Aorta (tissue), 5 donors: ENCODE results near the gene IL4I1. TPM values are rescaled to one million over a fixed set of nuclear protein-coding genes. Genes with fewer than 3 reads are reported as not detected.

Experiments used
- ATAC-seq: fragments of 200-7000 bp; cut with Tn5 transposase; one replicate; pipeline ENCODE4 v1.9.1; 2022; ENCODE audit warnings: moderate library complexity; ENCODE audit not compliant: low FRiP score
- DNase-seq, 2 donors: peaks; one replicate each; pipeline ENCODE4 v3.0.0-alpha.2; 2020
- H3K27ac ChIP-seq, 2 donors: one replicate each; pipeline ENCODE4 v1.5.1; 2013; ENCODE audit warnings: low read length in 2 of 2, mild to moderate bottlenecking in 2 of 2, moderate library complexity in 2 of 2, control low read depth in 1 of 2, inconsistent platforms in 1 of 2, low read depth in 1 of 2
- H3K27me3 ChIP-seq, 2 donors: one replicate each; pipeline ENCODE4 v1.6.1; 2013; ENCODE audit warnings: control low read depth in 1 of 2, low read length in 1 of 2, mild to moderate bottlenecking in 1 of 2, moderate library complexity in 1 of 2; ENCODE audit not compliant: insufficient read depth in 2 of 2, control insufficient read depth in 1 of 2
- H3K36me3 ChIP-seq, 2 donors: one replicate each; pipeline ENCODE4 v1.6.1; 2013; ENCODE audit warnings: control low read depth in 1 of 2, low read length in 1 of 2, mild to moderate bottlenecking in 1 of 2; ENCODE audit not compliant: insufficient read depth in 2 of 2, control insufficient read depth in 1 of 2
- H3K4me1 ChIP-seq, 2 donors: one replicate each; pipeline ENCODE4 v1.6.1; 2013; ENCODE audit warnings: low read length in 2 of 2, control low read depth in 1 of 2, mild to moderate bottlenecking in 1 of 2, moderate library complexity in 1 of 2; ENCODE audit not compliant: insufficient read depth in 2 of 2, control insufficient read depth in 1 of 2
- H3K4me3 ChIP-seq, 2 donors: one replicate each; pipeline ENCODE4 v1.5.1; 2013; ENCODE audit warnings: low read length in 2 of 2, control low read depth in 1 of 2, mild to moderate bottlenecking in 1 of 2
- H3K9me3 ChIP-seq: one replicate; pipeline ENCODE4 v1.6.1; 2013; ENCODE audit warnings: mild to moderate bottlenecking, low read length; ENCODE audit not compliant: control insufficient read depth
- WGBS, 2 donors: extraction: QIAGEN DNeasy Blood & Tissue Kit; methylation state at CpG; one replicate each; pipeline ENCODE4 v1.1.7; 2013; 5-methylcytosine and 5-hydroxymethylcytosine counted together
- intact Hi-C, 2 donors: fragments of 100-400 bp; cut with DNase I; formaldehyde crosslinking; loops; one replicate each; pipeline versions ENCODE4 v1.14.2 to v1.15.0; 2022
- polyA plus RNA-seq, 2 donors: library from polyadenylated mRNA; stranded (reverse); fragments of 200-250 nt; gene quantifications; one replicate each; pipeline ENCODE4 v1.2.3, GENCODE V29; 2013
- total RNA-seq, 2 donors: library from RNA; stranded (reverse); fragmentation: NEBNext Ultra II Directional; extraction: Animal tissue kit (Norgen Biotek cat#: 25700); gene quantifications; one replicate each; pipeline ENCODE4 v1.2.1, GENCODE V29; 2021
- donor health status: healthy with polysubstance abuse.
- donor health status: Bipolar disorder and iron deficiency.
- donor health status: DM: no; HTN: no; CAD: no.
- donor health status: DM: no; HTN: no; CAD: no.
- donor health status: DM: yes; HTN: yes; CAD: no.

IL4I1 gene
- total and polyA plus RNA-seq, 4 donors = 0.50 to 7.2 (median 0.84) TPM; not detected in 1

DNA sequence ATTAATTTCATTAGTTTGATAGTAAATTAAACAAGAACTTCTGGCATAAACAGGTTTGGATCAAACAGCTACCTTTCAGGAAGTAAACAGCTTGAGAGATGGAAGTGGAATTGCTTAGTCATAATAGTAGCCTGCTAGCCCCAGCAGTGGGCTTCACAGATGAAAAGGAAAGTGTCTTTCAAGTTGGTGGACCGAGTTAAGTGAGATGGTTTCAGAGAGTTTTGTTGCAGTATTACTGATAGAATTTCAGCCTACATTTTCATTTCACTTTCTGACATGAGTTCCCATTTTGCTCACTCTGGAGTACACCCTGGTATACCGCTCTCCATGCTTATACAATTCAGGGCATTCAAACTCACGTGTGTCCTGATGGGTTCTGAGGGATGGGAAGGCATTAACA, 47.7 kb downstream of the IL4I1 start:
- intact Hi-C loops = no loop called here
- H3K4me1 ChIP-seq = no peaks in the 10 kb centered on the region
- WGBS, 2 donors = 93% methylated on average over 3 of the region's 3 CpGs
- no peak for DNase-seq
- H3K27ac ChIP-seq = no peak overlapping the region
- H3K4me3 ChIP-seq = no peak overlapping the region
- no peak for ATAC-seq
- no peaks in the 10 kb centered on the region for H3K27me3 ChIP-seq
- no peaks in the 10 kb centered on the region for H3K9me3 ChIP-seq
- H3K36me3 ChIP-seq = no peaks in the 10 kb centered on the region

DNA sequence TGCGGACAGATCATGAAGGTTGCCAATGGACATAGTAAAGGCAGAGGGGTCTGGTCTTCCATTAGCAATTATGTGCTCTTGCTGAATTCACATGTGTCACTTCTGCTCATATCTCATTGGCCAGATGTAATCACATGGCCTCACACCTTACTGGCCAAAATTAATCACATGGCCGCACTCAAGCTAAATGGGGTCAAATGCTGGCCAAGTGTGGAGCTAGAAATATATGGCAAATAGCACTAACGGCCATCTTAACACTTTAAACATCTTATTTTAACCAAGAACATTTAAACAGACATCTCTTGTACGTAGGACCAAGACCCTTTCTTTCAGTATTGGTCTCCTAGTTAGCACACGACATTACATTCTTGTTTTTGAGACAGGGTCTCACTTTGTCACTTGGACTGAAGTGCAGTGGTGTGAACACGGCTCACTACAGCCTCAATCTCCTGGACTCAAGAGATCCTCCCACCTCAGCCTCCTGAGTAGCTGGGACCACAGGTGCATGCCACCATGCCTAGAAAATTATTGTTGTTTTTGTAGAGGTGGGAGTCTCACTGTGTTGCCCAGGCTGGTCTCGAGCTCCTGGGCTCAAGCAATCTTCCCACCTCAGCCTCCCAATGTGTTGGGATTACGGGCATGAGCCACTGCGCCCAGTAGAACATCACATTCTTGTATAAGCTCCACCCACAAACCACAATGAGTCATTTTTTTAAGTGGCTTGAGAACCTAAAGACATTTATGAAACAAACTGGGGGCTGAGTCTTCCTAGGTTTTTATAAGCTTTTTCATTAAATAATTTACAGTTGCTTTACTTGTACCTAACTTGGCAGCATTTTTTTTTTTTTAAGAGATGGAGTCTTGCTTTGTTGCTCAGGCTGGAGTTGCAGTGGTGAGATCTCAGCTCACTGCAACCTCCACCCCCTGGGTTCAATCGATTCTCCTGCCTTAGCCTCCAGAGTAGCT, 48.7 kb downstream of the IL4I1 start:
- 90 to 92% methylated on average over 10 of the region's 10 CpGs for whole genome bisulfite sequencing, 2 donors
- DNase-seq = no peak
- Histone ChIP-seq H3K9me3 (no peaks in the 10 kb centered on the region), H3K36me3 (no peaks in the 10 kb centered on the region), H3K4me3 (no peak overlapping the region), H3K27me3 (no peaks in the 10 kb centered on the region), H3K4me1 (no peaks in the 10 kb centered on the region), H3K27ac (no peak overlapping the region)
- ATAC-seq = no peak
- intact Hi-C loops = no loop called here

DNA sequence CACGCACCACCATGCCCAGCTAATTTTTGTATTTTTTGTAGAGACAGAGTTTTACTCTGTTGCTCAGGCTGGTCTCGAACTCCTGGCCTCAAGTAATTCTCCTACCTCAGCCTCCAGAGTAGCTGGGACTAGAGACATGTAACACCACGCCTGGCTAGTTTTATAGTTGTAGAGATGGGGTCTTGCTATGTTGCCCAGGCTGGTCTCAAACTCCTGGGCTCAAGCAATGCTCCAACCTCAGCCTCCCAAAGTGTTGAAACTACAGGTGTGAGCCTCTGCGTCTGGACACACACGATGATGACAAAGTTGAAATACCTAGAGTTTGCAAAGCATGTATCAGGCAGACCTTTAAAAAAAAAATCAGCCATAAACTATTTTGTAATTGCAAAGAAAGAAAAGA, 50.3 kb downstream of the IL4I1 start:
- no peak overlapping the region for H3K4me3 ChIP-seq
- ATAC-seq (no peak), DNase-seq (no peak)
- no peaks in the 10 kb centered on the region for H3K27me3 ChIP-seq
- no peak overlapping the region for H3K27ac ChIP-seq
- no peaks in the 10 kb centered on the region for H3K36me3 ChIP-seq
- H3K4me1 ChIP-seq = no peaks in the 10 kb centered on the region
- no peaks in the 10 kb centered on the region for H3K9me3 ChIP-seq
- 70 to 78% methylated on average over 5 of the region's 5 CpGs for WGBS, 2 donors
- intact Hi-C loops = no loop called here

DNA sequence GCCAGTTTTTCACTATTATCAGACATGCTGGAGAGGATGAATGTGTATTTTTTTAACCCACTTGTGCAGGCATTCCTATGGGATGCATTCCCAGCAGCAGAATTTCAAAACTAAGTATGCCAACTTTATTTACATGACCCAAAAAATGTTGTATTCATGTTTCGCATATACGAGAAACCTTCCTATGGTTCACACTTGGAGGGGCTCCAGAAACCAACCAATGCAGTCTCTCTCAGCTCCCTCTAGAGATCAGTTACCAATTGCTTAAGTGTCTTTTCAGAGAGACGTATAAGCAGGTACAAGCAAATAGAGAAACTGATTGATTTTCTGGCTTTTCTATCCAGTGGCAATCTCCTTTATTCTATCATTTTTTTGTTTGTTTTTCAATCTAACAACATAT, 51.3 kb downstream of the IL4I1 start:
- 55 to 57% methylated on average over 3 of the region's 3 CpGs for WGBS, 2 donors
- no peaks in the 10 kb centered on the region for H3K4me1 ChIP-seq
- H3K36me3 ChIP-seq = no peaks in the 10 kb centered on the region
- ATAC-seq (no peak), DNase-seq (no peak)
- H3K9me3 ChIP-seq = no peaks in the 10 kb centered on the region
- intact Hi-C loops = no loop called here
- H3K27me3 ChIP-seq = no peaks in the 10 kb centered on the region
- no peak overlapping the region for H3K4me3 ChIP-seq
- no peak overlapping the region for H3K27ac ChIP-seq

DNA sequence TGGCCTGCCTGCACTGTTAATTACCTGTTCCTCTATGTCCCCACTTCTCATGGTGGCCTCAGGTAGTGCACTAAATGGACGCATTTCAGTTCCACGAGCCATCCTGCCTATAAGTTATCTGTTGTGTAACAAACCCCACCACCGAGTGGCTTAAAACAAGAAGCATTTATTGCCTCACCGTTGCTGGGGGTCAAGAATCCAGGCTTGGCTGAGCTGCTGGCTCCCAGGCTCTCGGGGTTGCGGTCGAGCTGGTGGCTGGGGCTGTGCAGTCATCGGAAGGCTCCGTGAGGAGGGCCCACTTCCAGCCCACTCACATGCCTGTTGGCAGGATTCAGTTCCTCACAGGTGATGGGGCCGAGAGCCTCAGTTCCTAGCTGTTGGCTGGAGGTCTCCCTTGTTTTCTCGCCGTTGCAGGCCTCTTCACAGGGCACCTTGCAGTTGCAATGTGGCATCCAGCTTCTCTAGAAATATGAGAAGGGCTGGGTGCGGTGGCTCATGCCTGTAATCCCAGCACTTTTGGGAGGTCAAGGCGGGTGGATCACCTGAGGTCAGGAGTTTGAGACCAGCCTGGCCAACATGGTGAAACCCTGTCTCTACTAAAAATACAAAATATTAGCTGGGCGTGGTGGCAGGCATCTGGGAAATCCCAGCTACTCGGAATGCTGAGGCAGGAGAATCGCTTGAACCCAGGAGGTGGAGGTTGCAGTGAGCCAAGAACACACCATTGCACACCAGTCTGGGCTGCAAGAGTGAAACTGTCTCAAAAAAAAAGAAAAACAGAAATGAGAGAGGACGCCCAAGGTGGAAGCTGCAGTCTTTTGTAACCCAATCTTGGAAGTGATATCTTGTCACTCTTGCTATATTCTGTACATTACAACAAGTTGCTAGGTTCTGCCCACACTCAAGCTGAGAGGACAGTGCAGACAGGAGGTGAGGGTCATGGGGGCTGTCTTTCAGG, 52.3 kb downstream of the IL4I1 start:
- no peak for DNase-seq
- no peak for ATAC-seq
- H3K27me3 ChIP-seq = no peaks in the 10 kb centered on the region
- intact Hi-C loops = no loop called here
- no peaks in the 10 kb centered on the region for H3K36me3 ChIP-seq
- no peak overlapping the region for H3K4me3 ChIP-seq
- no peaks in the 10 kb centered on the region for H3K4me1 ChIP-seq
- H3K9me3 ChIP-seq = no peaks in the 10 kb centered on the region
- no peak overlapping the region for H3K27ac ChIP-seq
- WGBS, 2 donors = 87 to 89% methylated on average over 18 of the region's 18 CpGs

DNA sequence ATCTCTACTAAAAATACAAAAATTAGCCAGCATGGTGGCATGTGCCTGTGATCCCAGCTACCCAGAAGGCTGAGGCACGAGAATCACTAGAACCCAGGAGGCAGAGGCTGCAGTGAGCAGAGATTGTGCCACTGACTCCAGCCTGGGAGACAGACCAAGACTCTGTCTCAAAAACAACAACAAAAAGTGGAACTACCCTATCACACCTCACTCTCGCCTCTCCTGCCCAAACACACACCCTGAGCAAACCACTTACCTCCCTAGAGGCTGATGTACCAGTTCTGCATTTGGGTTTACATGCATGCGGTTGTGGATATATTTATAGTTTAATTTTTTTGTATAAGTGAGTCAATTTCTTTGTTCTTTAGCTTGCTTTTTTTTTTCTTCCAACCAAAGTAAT, 53.4 kb downstream of the IL4I1 start:
- Histone ChIP-seq H3K9me3 (no peaks in the 10 kb centered on the region), H3K4me1 (no peaks in the 10 kb centered on the region), H3K36me3 (no peaks in the 10 kb centered on the region), H3K27ac (no peak overlapping the region), H3K27me3 (no peaks in the 10 kb centered on the region), H3K4me3 (no peak overlapping the region)
- DNase-seq (no peak), ATAC-seq (no peak)
- WGBS, 2 donors = 86 to 90% methylated on average over 3 of the region's 3 CpGs
- intact Hi-C loops = no loop called here

DNA sequence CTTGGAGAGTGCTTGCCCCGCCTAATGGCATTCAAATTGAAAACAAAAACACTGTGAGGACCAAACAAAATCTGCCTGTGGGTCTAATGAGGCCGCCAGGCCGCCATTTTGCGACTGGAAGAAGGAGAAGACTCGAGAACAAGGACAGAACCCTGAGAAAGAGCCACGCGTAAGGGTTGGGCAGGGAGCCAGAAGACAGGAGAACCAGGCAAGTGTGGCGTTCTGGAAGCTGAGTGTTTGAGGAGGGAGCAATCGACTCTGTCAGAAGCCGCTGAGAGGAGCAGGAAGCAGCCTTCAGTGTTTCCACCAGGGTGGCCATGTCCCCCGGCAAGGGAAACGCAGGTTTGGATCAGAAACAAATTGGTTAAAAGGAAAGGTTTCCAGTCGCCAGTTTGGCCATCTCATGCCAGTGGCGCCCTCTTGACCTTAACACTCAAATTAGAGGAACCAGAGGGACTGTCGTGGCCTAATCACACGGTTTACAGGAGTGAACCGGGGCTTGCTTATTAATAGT, 55.9 kb downstream of the IL4I1 start:
- intact Hi-C loops = no loop called here
- Histone ChIP-seq H3K27me3 (no peaks in the 10 kb centered on the region), H3K4me1 (no peaks in the 10 kb centered on the region), H3K4me3 (no peak overlapping the region), H3K36me3 (no peaks in the 10 kb centered on the region), H3K9me3 (no peaks in the 10 kb centered on the region), H3K27ac (no peak overlapping the region)
- no peak for DNase-seq
- 88 to 90% methylated on average over 17 of the region's 17 CpGs for WGBS, 2 donors
- ATAC-seq = no peak

DNA sequence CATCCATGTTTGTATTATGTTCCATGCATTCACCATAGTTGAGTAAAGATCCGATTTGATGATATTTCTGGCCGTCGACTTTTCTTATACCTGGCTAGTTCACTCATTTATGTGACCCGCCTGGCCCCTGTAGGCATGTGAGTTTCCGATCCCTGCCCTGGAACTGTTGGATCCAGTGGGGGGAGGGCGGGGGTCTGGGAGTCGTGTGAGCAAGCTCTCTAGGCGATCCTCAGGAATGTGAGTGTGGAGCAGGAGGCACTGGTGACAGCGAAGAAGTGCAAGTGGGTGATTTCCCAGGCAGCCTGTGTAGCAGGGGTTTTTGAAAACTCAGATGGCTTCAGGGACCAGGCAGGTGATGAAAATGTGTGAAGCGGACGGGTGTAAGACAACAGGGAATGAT, 56.4 kb downstream of the IL4I1 start:
- no peaks in the 10 kb centered on the region for H3K27me3 ChIP-seq
- intact Hi-C loops = no loop called here
- DNase-seq (no peak), ATAC-seq (no peak)
- H3K9me3 ChIP-seq = no peaks in the 10 kb centered on the region
- 77 to 86% methylated on average over 11 of the region's 11 CpGs for WGBS, 2 donors
- no peak overlapping the region for H3K4me3 ChIP-seq
- no peaks in the 10 kb centered on the region for H3K36me3 ChIP-seq
- no peaks in the 10 kb centered on the region for H3K4me1 ChIP-seq
- H3K27ac ChIP-seq = no peak overlapping the region
